Measurements from ENCODE around the gene DSG4. TPM values are rescaled to one million over a fixed set of nuclear protein-coding genes. Genes with fewer than 3 reads are reported as not detected.

DSG4 gene
- total RNA-seq, 1 donor from 2014 or later = not detected

- Histone ChIP-seq H2AFZ (ENCODE audit: low read depth, low read length) (no peak overlapping the region), H3K27ac (ENCODE audit: low read depth, low read length) (no peak overlapping the region), H3K9me3 (ENCODE audit: insufficient read depth, low read depth, low read length) (no peaks in the 10 kb centered on the region), H3K36me3 (ENCODE audit: insufficient read depth, low read length) (no peaks in the 10 kb centered on the region), H3K27me3 (ENCODE audit: insufficient read depth, low read length) (no peaks in the 10 kb centered on the region), H4K20me1 (ENCODE audit: insufficient read depth, low read length) (no peaks in the 10 kb centered on the region), H3K79me2 (ENCODE audit: insufficient read depth, low read length) (no peaks in the 10 kb centered on the region), H3K4me1 (ENCODE audit: insufficient read depth, low read length) (peaks cover 4% of the 10 kb centered on the region), H3K4me3 (ENCODE audit: insufficient read depth, low read depth, low read length) (no peak overlapping the region), H3K9ac (ENCODE audit: low read length) (no peak overlapping the region), H3K4me2 (ENCODE audit: low read length) (no peak overlapping the region)
- H3K4me3 Mint-ChIP-seq (ENCODE audit: unreplicated experiment) = no peak overlapping the region
- H3K4me1 Mint-ChIP-seq (ENCODE audit: low read depth, unreplicated experiment) = peaks cover 18% of the 10 kb centered on the region
- DNase-seq (ENCODE audit: low read depth) (peak; percentile 31), FAIRE-seq (no peak)
- peak overlapping the region; percentile 0 for H3K27ac Mint-ChIP-seq (ENCODE audit: unreplicated experiment)
- TF ChIP-seq EZH2 (IDR thresholded peaks at IDR 0.05; ENCODE audit: insufficient read depth, low read length) (no peak), CTCF (IDR thresholded peaks at IDR 0.05; ENCODE audit: insufficient read depth, low read depth, low read length) (no peak)
- no peaks in the 10 kb centered on the region for H3K9me3 Mint-ChIP-seq (ENCODE audit: unreplicated experiment)
- no peaks in the 10 kb centered on the region for H3K36me3 Mint-ChIP-seq (ENCODE audit: low read depth, unreplicated experiment)
- H3K27me3 Mint-ChIP-seq (ENCODE audit: low read depth, unreplicated experiment) = no peaks in the 10 kb centered on the region
Observed at GRCh38 chr18:31450409-31450808, 73.8 kb downstream of the DSG4 start.

- Histone ChIP-seq H3K9me3 (ENCODE audit: insufficient read depth, low read depth, low read length) (no peaks in the 10 kb centered on the region), H3K9ac (ENCODE audit: low read length) (no peak overlapping the region), H3K4me3 (ENCODE audit: insufficient read depth, low read depth, low read length) (no peak overlapping the region), H3K4me2 (ENCODE audit: low read length) (no peak overlapping the region), H3K79me2 (ENCODE audit: insufficient read depth, low read length) (no peaks in the 10 kb centered on the region), H3K4me1 (ENCODE audit: insufficient read depth, low read length) (peaks cover 4% of the 10 kb centered on the region), H3K36me3 (ENCODE audit: insufficient read depth, low read length) (no peaks in the 10 kb centered on the region), H4K20me1 (ENCODE audit: insufficient read depth, low read length) (no peaks in the 10 kb centered on the region), H2AFZ (ENCODE audit: low read depth, low read length) (no peak overlapping the region), H3K27me3 (ENCODE audit: insufficient read depth, low read length) (no peaks in the 10 kb centered on the region), H3K27ac (ENCODE audit: low read depth, low read length) (no peak overlapping the region)
- peaks cover 18% of the 10 kb centered on the region for H3K4me1 Mint-ChIP-seq (ENCODE audit: low read depth, unreplicated experiment)
- H3K27ac Mint-ChIP-seq (ENCODE audit: unreplicated experiment) = no peak overlapping the region
- no peaks in the 10 kb centered on the region for H3K9me3 Mint-ChIP-seq (ENCODE audit: unreplicated experiment)
- no peak overlapping the region for H3K4me3 Mint-ChIP-seq (ENCODE audit: unreplicated experiment)
- DNase-seq (ENCODE audit: low read depth) (no peak), FAIRE-seq (no peak)
- no peaks in the 10 kb centered on the region for H3K36me3 Mint-ChIP-seq (ENCODE audit: low read depth, unreplicated experiment)
- H3K27me3 Mint-ChIP-seq (ENCODE audit: low read depth, unreplicated experiment) = no peaks in the 10 kb centered on the region
- TF ChIP-seq CTCF (IDR thresholded peaks at IDR 0.05; ENCODE audit: insufficient read depth, low read depth, low read length) (no peak), EZH2 (IDR thresholded peaks at IDR 0.05; ENCODE audit: insufficient read depth, low read length) (no peak)
Observed at GRCh38 chr18:31451625-31452024, 75.0 kb downstream of the DSG4 start.

GRCh38 chr18:31454066-31454708, 77.6 kb downstream of the DSG4 start:
- peaks cover 4% of the 10 kb centered on the region for H3K4me1 ChIP-seq (ENCODE audit: insufficient read depth, low read length)
- no peaks in the 10 kb centered on the region for H4K20me1 ChIP-seq (ENCODE audit: insufficient read depth, low read length)
- H3K27me3 ChIP-seq (ENCODE audit: insufficient read depth, low read length) = no peaks in the 10 kb centered on the region
- peak overlapping the region; percentile 76 for H3K4me2 ChIP-seq (ENCODE audit: low read length)
- Mint-ChIP-seq H3K27me3 (ENCODE audit: low read depth, unreplicated experiment) (no peaks in the 10 kb centered on the region), H3K27ac (ENCODE audit: unreplicated experiment) (peak overlapping the region; percentile 60), H3K9me3 (ENCODE audit: unreplicated experiment) (no peaks in the 10 kb centered on the region), H3K4me3 (ENCODE audit: unreplicated experiment) (no peak overlapping the region), H3K36me3 (ENCODE audit: low read depth, unreplicated experiment) (no peaks in the 10 kb centered on the region), H3K4me1 (ENCODE audit: low read depth, unreplicated experiment) (peaks cover 18% of the 10 kb centered on the region)
- H2AFZ ChIP-seq (ENCODE audit: low read depth, low read length) = peak overlapping the region; percentile 20
- no peaks in the 10 kb centered on the region for H3K79me2 ChIP-seq (ENCODE audit: insufficient read depth, low read length)
- H3K36me3 ChIP-seq (ENCODE audit: insufficient read depth, low read length) = no peaks in the 10 kb centered on the region
- no peaks in the 10 kb centered on the region for H3K9me3 ChIP-seq (ENCODE audit: insufficient read depth, low read depth, low read length)
- H3K9ac ChIP-seq (ENCODE audit: low read length) = peak overlapping the region; percentile 44
- peak overlapping the region; percentile 78 for H3K27ac ChIP-seq (ENCODE audit: low read depth, low read length)
- no peak overlapping the region for H3K4me3 ChIP-seq (ENCODE audit: insufficient read depth, low read depth, low read length)
- TF ChIP-seq CTCF (IDR thresholded peaks at IDR 0.05; ENCODE audit: insufficient read depth, low read depth, low read length) (no peak), EZH2 (IDR thresholded peaks at IDR 0.05; ENCODE audit: insufficient read depth, low read length) (no peak)
- peak; percentile 96 for DNase-seq (ENCODE audit: low read depth)
- no peak for FAIRE-seq

Measured in astrocyte (in vitro differentiated cells and primary cell).